Stimulated activated CD8-positive, alpha-beta memory T cell treated with anti-CD3 and anti-CD28 coated beads, Interleukin-12 subunit alpha, Interleukin-12 subunit beta, amount 100 ng/mL, for 24 hours (primary cell): ENCODE results near the gene ST7.

Source experiments
- DNase-seq: peaks from one replicate; pipeline ENCODE4 v3.0.0-alpha.2; 2020; ENCODE audit errors: extremely low read depth

The ST7 gene

GRCh38 chr7:117129521-117129955 lies 176.2 kb downstream of the ST7 start:
- DNase-seq, result no peak

GRCh38 chr7:117130262-117130661 lies 177.0 kb downstream of the ST7 start:
- no peak for DNase-seq

- no peak for DNase-seq
Measured at GRCh38 chr7:117132321-117133120, 179.2 kb downstream of the ST7 start.

- no peak for DNase-seq
Measured at GRCh38 chr7:117133125-117133524, 179.8 kb downstream of the ST7 start.

GRCh38 chr7:117134411-117134810 lies 181.1 kb downstream of the ST7 start:
- no peak for DNase-seq

- DNase-seq, result no peak
Measured at GRCh38 chr7:117134889-117135552, 181.7 kb downstream of the ST7 start.

GRCh38 chr7:117135553-117135891 lies 182.2 kb downstream of the ST7 start:
- DNase-seq, result no peak

GRCh38 chr7:117137868-117138267 lies 184.6 kb downstream of the ST7 start:
- DNase-seq, result no peak

- no peak for DNase-seq
Measured at GRCh38 chr7:117138495-117138894, 185.2 kb downstream of the ST7 start.

- DNase-seq, result no peak
Measured at GRCh38 chr7:117138981-117139380, 185.7 kb downstream of the ST7 start.

- DNase-seq, result no peak
Measured at GRCh38 chr7:117139397-117139984, 186.2 kb downstream of the ST7 start.

- DNase-seq, result no peak
Measured at GRCh38 chr7:117140921-117141320, 187.6 kb downstream of the ST7 start.

- DNase-seq, result no peak
Measured at GRCh38 chr7:117143066-117143465, 189.8 kb downstream of the ST7 start.

- no peak for DNase-seq
Measured at GRCh38 chr7:117143580-117143979, 190.3 kb downstream of the ST7 start.

GRCh38 chr7:117145333-117145732 lies 192.0 kb downstream of the ST7 start:
- DNase-seq, result no peak

- no peak for DNase-seq
Measured at GRCh38 chr7:117146059-117146458, 192.8 kb downstream of the ST7 start.

- DNase-seq, result no peak
Measured at GRCh38 chr7:117146511-117146910, 193.2 kb downstream of the ST7 start.

GRCh38 chr7:117148971-117149370 lies 195.7 kb downstream of the ST7 start:
- no peak for DNase-seq

GRCh38 chr7:117149692-117150091 lies 196.4 kb downstream of the ST7 start:
- no peak for DNase-seq

- DNase-seq, result no peak
Measured at GRCh38 chr7:117152213-117153007, 199.1 kb downstream of the ST7 start.

GRCh38 chr7:117153016-117153545 lies 199.8 kb downstream of the ST7 start:
- DNase-seq, result no peak

- DNase-seq, result no peak
Measured at GRCh38 chr7:117154721-117155120, 201.4 kb downstream of the ST7 start.
